Naive B cell (primary cell): ENCODE data around the gene SFT2D1. TPM values are rescaled to one million over a fixed set of nuclear protein-coding genes. Genes with fewer than 3 reads are reported as not detected.

Source experiments
- ATAC-seq, 2 donors: fragments of 150-1000 bp; cut with Tn5 transposase; 2 replicates each; pipeline ENCODE4 v1.10.0; 2021; ENCODE audit warnings: low read depth in 2 of 2, mild to moderate bottlenecking in 2 of 2, moderate library complexity in 2 of 2
- DNase-seq: peaks from one replicate; pipeline ENCODE4 v3.0.0; 2022
- H3K27ac Mint-ChIP-seq, 6 donors: one replicate each; pipeline ENCODE4 v1.8.0; 2020 to 2022; ENCODE audit warnings: mild to moderate bottlenecking in 6 of 6, mixed read lengths in 6 of 6, moderate library complexity in 5 of 6, inconsistent platforms in 2 of 6
- H3K27me3 Mint-ChIP-seq, 3 donors: one replicate each; pipeline ENCODE4 v1.8.0; 2021 to 2022; ENCODE audit warnings: mixed read lengths in 3 of 3, mild to moderate bottlenecking in 1 of 3
- H3K36me3 Mint-ChIP-seq, 2 donors: one replicate each; pipeline ENCODE4 v1.8.0; 2020 to 2022; ENCODE audit warnings: mixed read lengths in 2 of 2, inconsistent platforms in 1 of 2, mild to moderate bottlenecking in 1 of 2
- H3K4me1 Mint-ChIP-seq, 3 donors: one replicate each; pipeline ENCODE4 v1.8.0; 2020 to 2022; ENCODE audit warnings: mixed read lengths in 3 of 3, inconsistent platforms in 1 of 3, mild to moderate bottlenecking in 1 of 3, moderate library complexity in 1 of 3
- H3K4me3 Mint-ChIP-seq, 8 donors: one replicate each; pipeline ENCODE4 v1.8.0; 2020 to 2022; ENCODE audit warnings: mild to moderate bottlenecking in 8 of 8, mixed read lengths in 8 of 8, moderate library complexity in 8 of 8, inconsistent platforms in 2 of 8
- H3K9me3 Mint-ChIP-seq, 7 donors: one replicate each; pipeline ENCODE4 v1.8.0; 2020 to 2022; ENCODE audit warnings: mixed read lengths in 7 of 7, mild to moderate bottlenecking in 5 of 7, inconsistent platforms in 2 of 7, moderate library complexity in 1 of 7
- polyA plus RNA-seq, 6 donors: library from polyadenylated mRNA; unstranded; fragments of 300-500 nt; fragmentation: Illumina TruSeq; gene quantifications; one replicate each; pipeline ENCODE4 v1.2.3, GENCODE V29; 2021; ENCODE audit warnings: low read depth in 6 of 6

SFT2D1 gene
- polyA plus RNA-seq, 6 donors from 2014 or later, result 95.5 to 172 (median 109) TPM

DNA sequence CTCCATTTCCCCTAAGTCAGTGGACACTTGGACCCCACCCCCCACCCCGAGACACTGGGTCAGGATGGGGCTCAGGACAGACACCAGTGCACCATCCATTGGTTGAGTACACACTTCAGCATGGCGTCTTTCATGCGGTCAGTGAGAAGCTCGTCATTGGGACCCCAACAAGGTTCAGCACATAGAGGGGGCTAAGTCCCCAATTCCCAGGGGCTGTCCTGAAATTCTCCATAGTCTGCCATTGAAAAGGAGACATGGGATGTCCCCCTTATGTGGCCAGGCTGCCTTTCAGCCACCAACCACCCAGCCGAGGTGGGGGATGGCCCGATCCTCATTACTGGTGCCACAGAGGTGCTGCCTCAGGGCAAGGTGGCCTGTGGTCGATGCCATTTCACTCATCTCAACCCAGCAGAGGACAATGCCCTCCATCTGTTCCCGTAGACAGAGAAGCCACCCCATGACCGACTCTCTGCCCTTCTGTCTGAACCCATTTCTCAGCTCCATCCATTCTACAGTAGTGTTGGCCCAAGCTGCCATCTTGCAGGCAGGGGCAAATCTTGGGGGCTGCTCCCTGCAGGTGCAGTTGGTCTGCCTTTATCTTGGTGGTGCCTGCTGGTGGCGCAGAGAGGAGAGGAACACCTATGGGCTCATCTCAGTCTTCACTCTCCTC lies 71.5 kb downstream of the SFT2D1 start:
- Mint-ChIP-seq H3K9me3 (no peaks in the 10 kb centered on the region), H3K27me3 (peaks cover 9 to 18% (median 10%) of the 10 kb centered on the region in 3 donors), H3K36me3 (no peaks in the 10 kb centered on the region), H3K4me1 (peaks cover 4 to 5% (median 4%) of the 10 kb centered on the region in 3 donors), H3K27ac (peak overlapping the region in 1 of 6 donors; percentile 56), H3K4me3 (no peak overlapping the region)
- ATAC-seq (no peak), DNase-seq (no peak)

Other genes with a start within 250 kb of the SFT2D1 start
- gene TBXT, start 174.7 kb downstream of the SFT2D1 start, polyA plus RNA-seq, result not detected
- not detected for gene PRR18, start 34.2 kb downstream of the SFT2D1 start, polyA plus RNA-seq
- 10 to 100 TPM; 30.2 to 61.0 (median 52.6) TPM for gene MPC1, start 40.4 kb upstream of the SFT2D1 start, polyA plus RNA-seq
- under 1 TPM in 5 of 6 donors, not detected in 1; 0.23 to 0.65 (median 0.52) TPM for gene RAMACL, start 244.1 kb upstream of the SFT2D1 start, polyA plus RNA-seq